GM12878 (cell line): Measurements from ENCODE around the gene MARK4. TPM values are rescaled to one million over a fixed set of nuclear protein-coding genes. Genes with fewer than 3 reads are reported as not detected.

ENCODE experiments used
- ATF2 ChIP-seq: IDR thresholded peaks from 2 replicates; pipeline ENCODE4 v1.6.1; 2012; ENCODE audit warnings: low read length, inconsistent platforms
- ATF7 ChIP-seq: fragments of 450-650 bp; IDR thresholded peaks from 2 replicates; pipeline ENCODE4 v1.6.1; 2016; ENCODE audit warnings: low read depth, mild to moderate bottlenecking
- BCLAF1 ChIP-seq: fragments of 450-650 bp; IDR thresholded peaks from 2 replicates; pipeline ENCODE4 v1.6.1; 2017; ENCODE audit warnings: antibody characterized with exemption, mild to moderate bottlenecking, moderate library complexity
- CBFB ChIP-seq: IDR thresholded peaks from 2 replicates; pipeline ENCODE4 v1.6.1; 2016; ENCODE audit warnings: antibody characterized with exemption, low read depth
- MEF2A ChIP-seq: IDR thresholded peaks from 2 replicates; pipeline ENCODE4 v1.6.1; 2011; ENCODE audit warnings: low read depth, mild to moderate bottlenecking, low read length, moderate library complexity; ENCODE audit not compliant: insufficient read depth
- MLLT1 ChIP-seq: fragments of 450-650 bp; IDR thresholded peaks from 2 replicates; pipeline ENCODE4 v1.6.1; 2016; ENCODE audit warnings: mild to moderate bottlenecking
- RCOR1 ChIP-seq: conservative IDR thresholded peaks from 2 replicates; pipeline ENCODE4 v1.6.1; 2012; ENCODE audit warnings: low read depth, low read length, improper control_type of control experiment
- SIX5 ChIP-seq: IDR thresholded peaks from 2 replicates; pipeline ENCODE4 v1.6.1; 2011; ENCODE audit warnings: mild to moderate bottlenecking, low read depth, low read length, moderate library complexity; ENCODE audit not compliant: severe bottlenecking
- ZNF24 ChIP-seq: fragments of 450-650 bp; IDR thresholded peaks from 2 replicates; pipeline ENCODE4 v1.6.1; 2017; ENCODE audit warnings: antibody characterized with exemption, mild to moderate bottlenecking
- polyA plus RNA-seq, 11 experiments: library from polyadenylated mRNA; depleted of rRNA in 4 of 11; unstranded in 6 of 11; stranded (reverse) in 5 of 11; fragments of >200 nt; fragmentation: Nextera tagmentation in 4 of 11; fragmentation: Illumina TruSeq in 1 of 11; extraction: Ambion mirVana in 4 of 11; extraction: Trizol in 1 of 11; gene quantifications; 1 replicate in 1 of 11; 2 replicates in 10 of 11; pipeline versions ENCODE4 v1.2.1 to v1.2.3, GENCODE V29; 2011 to 2016; ENCODE audit warnings: inconsistent platforms in 2 of 11, missing spikeins in 2 of 11, low read depth in 1 of 11
- total RNA-seq, 4 experiments: library from RNA; depleted of rRNA in 3 of 4; stranded (reverse); fragments of >200 nt in 3 of 4; fragmentation: Illumina TruSeq in 1 of 4; extraction: Trizol in 1 of 4; gene quantifications; 2 replicates each; pipeline versions ENCODE4 v1.2.1 to v1.2.3, GENCODE V29; 2013 to 2021

Gene MARK4
- total and polyA plus RNA-seq, 10 of the 15 experiments (the other 5 are each of a cell fraction or from before 2014, with no cell fraction given): 0.66 to 24.3 (median 5.1) TPM

- no peak for TF ChIP-seq BCLAF1
- TF ChIP-seq CBFB: no peak
- TF ChIP-seq ZNF24: no peak
- TF ChIP-seq ATF7: no peak
- TF ChIP-seq SIX5: no peak
- TF ChIP-seq MEF2A: no peak
- no peak for TF ChIP-seq RCOR1
- no peak for TF ChIP-seq ATF2
- TF ChIP-seq MLLT1: no peak
Observed at GRCh38 chr19:45271098-45271734, 20.1 kb downstream of the MARK4 start (continued).
